ENCODE results near the gene BRME1. TPM values are rescaled to one million over a fixed set of nuclear protein-coding genes. Genes with fewer than 3 reads are reported as not detected.

The BRME1 gene
- total RNA-seq: 1 to 10 TPM in 1 of 4 donors, under 1 TPM in 3; 0.19 to 1.0 (median 0.56) TPM

GRCh38 chr19:13905634-13906520, at the start of gene BRME1, which contains the start of gene CC2D1A:
BRME1 (minus strand) TSS chr19:13906117; CDS start chr19:13904892, 1,225 bp downstream.
CC2D1A (plus strand) TSS chr19:13906201; CDS start chr19:13906442, 241 bp downstream.
- Histone ChIP-seq H3K4me1 (peaks cover 8 to 12% of the 10 kb centered on the region in 2 donors), H3K9me3 (no peaks in the 10 kb centered on the region), H3K4me3 (peak within 1 kb of the TSS; percentile 72 to 96 (median 90)), H3K27me3 (no peaks in the 10 kb centered on the region), H3K36me3 (peaks cover 0 to 6% of the 10 kb centered on the region in 2 donors), H3K27ac (peak within 1 kb of the TSS; percentile 75 to 86 (median 76))
- peak in 1 of 5 experiments; percentile 13 for TF ChIP-seq CTCF (IDR thresholded peaks at IDR 0.05 in 4 of 5, conservative IDR thresholded peaks at IDR 0.05 in 1 of 5)
- TF ChIP-seq POLR2A (IDR thresholded peaks at IDR 0.05): peak; percentile 39 to 61
- in situ Hi-C loops (cut with MboI; ENCODE audit: low sequenced_read_pairs in 4 of 4): no loop called here
- ATAC-seq (peak; percentile 93 to 94), DNase-seq (peak; percentile 85 to 88)
- intact Hi-C loops (cut with DNase I; ENCODE audit: low total_unique reads): loop anchor here (2.0 kb wide), 2 partner anchors 25 to 101 kb away; partner anchors contain the start of gene RFX1

GRCh38 chr19:13954185-13954584, 48.3 kb upstream of the BRME1 start:
- no peak overlapping the region for H3K4me3 ChIP-seq
- DNase-seq (no peak), ATAC-seq (no peak)
- H3K36me3 ChIP-seq: peaks cover 0 to 36% of the 10 kb centered on the region in 2 donors
- no peaks in the 10 kb centered on the region for H3K9me3 ChIP-seq
- intact Hi-C loops (cut with DNase I; ENCODE audit: low total_unique reads) (no loop called here), in situ Hi-C loops (cut with MboI; ENCODE audit: low sequenced_read_pairs in 4 of 4) (loop anchor here in 1 of 4 donors (5.0 kb wide), 1 partner anchor 48 kb away; no protein-coding TSS in a partner anchor)
- no peaks in the 10 kb centered on the region for H3K27me3 ChIP-seq
- no peak for TF ChIP-seq CTCF (IDR thresholded peaks at IDR 0.05 in 4 of 5, conservative IDR thresholded peaks at IDR 0.05 in 1 of 5)
- no peak for TF ChIP-seq POLR2A (IDR thresholded peaks at IDR 0.05)
- no peak overlapping the region for H3K27ac ChIP-seq
- peaks cover 20 to 28% of the 10 kb centered on the region in 2 donors for H3K4me1 ChIP-seq

- TF ChIP-seq CTCF (IDR thresholded peaks at IDR 0.05 in 4 of 5, conservative IDR thresholded peaks at IDR 0.05 in 1 of 5) (no peak), POLR2A (IDR thresholded peaks at IDR 0.05) (no peak)
- DNase-seq (no peak), ATAC-seq (no peak)
- in situ Hi-C loops (cut with MboI; ENCODE audit: low sequenced_read_pairs in 4 of 4) (loop anchor here in 1 of 4 donors (5.0 kb wide), 1 partner anchor 49 kb away; no protein-coding TSS in a partner anchor), intact Hi-C loops (cut with DNase I; ENCODE audit: low total_unique reads) (loop anchor here (1.0 to 2.0 kb wide), 3 partner anchors 53 to 184 kb away; partner anchors contain the start of genes ASF1B and RFX1)
- Histone ChIP-seq H3K4me3 (peak overlapping the region; percentile 64 to 86 (median 80)), H3K4me1 (peaks cover 20 to 28% of the 10 kb centered on the region in 2 donors), H3K27me3 (no peaks in the 10 kb centered on the region), H3K27ac (peak overlapping the region; percentile 87 to 90 (median 89)), H3K9me3 (no peaks in the 10 kb centered on the region), H3K36me3 (peaks cover 0 to 28% of the 10 kb centered on the region in 2 donors)
Measured at GRCh38 chr19:13952931-13953531, 47.1 kb upstream of the BRME1 start.

- peaks cover 17 to 25% of the 10 kb centered on the region in 2 donors for H3K4me1 ChIP-seq
- peaks cover 0 to 25% of the 10 kb centered on the region in 2 donors for H3K36me3 ChIP-seq
- no peaks in the 10 kb centered on the region for H3K9me3 ChIP-seq
- TF ChIP-seq POLR2A (IDR thresholded peaks at IDR 0.05) (peak; percentile 44 to 53), CTCF (IDR thresholded peaks at IDR 0.05 in 4 of 5, conservative IDR thresholded peaks at IDR 0.05 in 1 of 5) (no peak)
- H3K4me3 ChIP-seq: peak within 1 kb of the TSS; percentile 64 to 86 (median 80)
- DNase-seq (peak; percentile 100), ATAC-seq (peak; percentile 98 to 99)
- H3K27me3 ChIP-seq: no peaks in the 10 kb centered on the region
- in situ Hi-C loops (cut with MboI; ENCODE audit: low sequenced_read_pairs in 4 of 4) (loop anchor here in 1 of 4 donors (5.0 kb wide), 1 partner anchor 50 kb away; no protein-coding TSS in a partner anchor), intact Hi-C loops (cut with DNase I; ENCODE audit: low total_unique reads) (loop anchor here (1.0 to 2.0 kb wide), 3 partner anchors 54 to 184 kb away; partner anchors contain the start of genes ASF1B and RFX1)
- H3K27ac ChIP-seq: peak within 1 kb of the TSS; percentile 87 to 90 (median 89)
Measured at GRCh38 chr19:13952154-13952930, 46.4 kb upstream of the BRME1 start, which contains the start of gene DCAF15. DCAF15 (plus strand) TSS chr19:13952509; CDS start chr19:13952513, 4 bp downstream.
